ENCODE measurements around the gene SLC38A9. TPM values are rescaled to one million over a fixed set of nuclear protein-coding genes. Genes with fewer than 3 reads are reported as not detected.
A peak's percentile ranks its signal among the peaks of the same experiment; 100 is the strongest.

Gene SLC38A9
- total RNA-seq, 1 donor from 2014 or later: 52.7 TPM

DNA sequence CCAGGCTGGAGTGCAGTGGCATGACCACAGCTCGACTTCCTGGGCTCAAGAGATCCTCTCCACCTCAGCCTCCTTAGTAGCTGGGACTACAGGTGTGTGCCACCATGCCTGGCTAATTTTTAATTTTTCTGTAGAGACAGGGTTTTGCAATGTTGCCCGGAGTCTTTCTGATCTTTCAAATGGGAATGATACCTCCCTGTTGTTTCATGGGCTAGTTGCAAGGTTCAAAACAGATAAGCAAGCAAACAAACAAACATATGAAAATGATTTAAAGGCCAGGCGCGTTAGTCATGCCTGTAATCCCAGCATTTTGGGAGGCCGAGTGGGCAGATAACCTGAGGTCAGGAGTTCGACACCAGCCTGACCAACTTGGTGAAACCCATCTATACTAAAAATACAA, 132.1 kb downstream of the SLC38A9 start:
- H3K36me3 ChIP-seq (ENCODE audit: control insufficient read depth in 3 of 3, insufficient read depth in 3 of 3, low read length in 3 of 3): no peaks in the 10 kb centered on the region
- no peak overlapping the region for H3K27ac ChIP-seq (ENCODE audit: low read depth, low read length)
- H3K4me3 ChIP-seq (ENCODE audit: low read length in 3 of 3): no peak overlapping the region
- H3K27me3 ChIP-seq (ENCODE audit: control insufficient read depth in 3 of 3, insufficient read depth in 3 of 3, low read length in 3 of 3): no peaks in the 10 kb centered on the region
- H3K9me3 ChIP-seq (ENCODE audit: control insufficient read depth in 3 of 3, low read length in 3 of 3): no peaks in the 10 kb centered on the region
- H3K4me1 ChIP-seq (ENCODE audit: control insufficient read depth in 3 of 3, insufficient read depth in 3 of 3, low read length in 3 of 3): peaks cover 16 to 31% (median 19%) of the 10 kb centered on the region in 3 donors
- no peak overlapping the region for H3K9ac ChIP-seq (ENCODE audit: low read depth in 1 of 3, low read length in 3 of 3)

GRCh38 chr5:55578771-55579170, 133.4 kb downstream of the SLC38A9 start:
- no peaks in the 10 kb centered on the region for H3K36me3 ChIP-seq (ENCODE audit: control insufficient read depth in 3 of 3, insufficient read depth in 3 of 3, low read length in 3 of 3)
- peaks cover 16 to 27% (median 19%) of the 10 kb centered on the region in 3 donors for H3K4me1 ChIP-seq (ENCODE audit: control insufficient read depth in 3 of 3, insufficient read depth in 3 of 3, low read length in 3 of 3)
- H3K9me3 ChIP-seq (ENCODE audit: control insufficient read depth in 3 of 3, low read length in 3 of 3): no peaks in the 10 kb centered on the region
- H3K9ac ChIP-seq (ENCODE audit: low read depth in 1 of 3, low read length in 3 of 3): no peak overlapping the region
- H3K27ac ChIP-seq (ENCODE audit: low read depth, low read length): peak overlapping the region; percentile 33
- H3K4me3 ChIP-seq (ENCODE audit: low read length in 3 of 3): no peak overlapping the region
- no peaks in the 10 kb centered on the region for H3K27me3 ChIP-seq (ENCODE audit: control insufficient read depth in 3 of 3, insufficient read depth in 3 of 3, low read length in 3 of 3)

GRCh38 chr5:55577353-55578060, 134.6 kb downstream of the SLC38A9 start:
- H3K27ac ChIP-seq (ENCODE audit: low read depth, low read length): peak overlapping the region; percentile 33
- no peaks in the 10 kb centered on the region for H3K9me3 ChIP-seq (ENCODE audit: control insufficient read depth in 3 of 3, low read length in 3 of 3)
- H3K36me3 ChIP-seq (ENCODE audit: control insufficient read depth in 3 of 3, insufficient read depth in 3 of 3, low read length in 3 of 3): no peaks in the 10 kb centered on the region
- peaks cover 16 to 27% (median 19%) of the 10 kb centered on the region in 3 donors for H3K4me1 ChIP-seq (ENCODE audit: control insufficient read depth in 3 of 3, insufficient read depth in 3 of 3, low read length in 3 of 3)
- peak overlapping the region in 1 of 3 donors; percentile 17 for H3K9ac ChIP-seq (ENCODE audit: low read depth in 1 of 3, low read length in 3 of 3)
- peak overlapping the region; percentile 4 to 26 (median 25) for H3K4me3 ChIP-seq (ENCODE audit: low read length in 3 of 3)
- no peaks in the 10 kb centered on the region for H3K27me3 ChIP-seq (ENCODE audit: control insufficient read depth in 3 of 3, insufficient read depth in 3 of 3, low read length in 3 of 3)

GRCh38 chr5:55576661-55577060, 135.5 kb downstream of the SLC38A9 start:
- no peaks in the 10 kb centered on the region for H3K9me3 ChIP-seq (ENCODE audit: control insufficient read depth in 3 of 3, low read length in 3 of 3)
- H3K36me3 ChIP-seq (ENCODE audit: control insufficient read depth in 3 of 3, insufficient read depth in 3 of 3, low read length in 3 of 3): no peaks in the 10 kb centered on the region
- peaks cover 16 to 27% (median 19%) of the 10 kb centered on the region in 3 donors for H3K4me1 ChIP-seq (ENCODE audit: control insufficient read depth in 3 of 3, insufficient read depth in 3 of 3, low read length in 3 of 3)
- no peaks in the 10 kb centered on the region for H3K27me3 ChIP-seq (ENCODE audit: control insufficient read depth in 3 of 3, insufficient read depth in 3 of 3, low read length in 3 of 3)
- no peak overlapping the region for H3K4me3 ChIP-seq (ENCODE audit: low read length in 3 of 3)
- H3K27ac ChIP-seq (ENCODE audit: low read depth, low read length): peak overlapping the region; percentile 4
- no peak overlapping the region for H3K9ac ChIP-seq (ENCODE audit: low read depth in 1 of 3, low read length in 3 of 3)

Small RNA genes lying within 50 kb of the gene (small RNA-seq; reads per million reads assigned to genes)
- not detected for gene AC016632.1

Other genes starting within 250 kb of the SLC38A9 start
- 101 TPM for gene PLPP1, start 177.4 kb downstream of the SLC38A9 start, total RNA-seq
- gene DDX4, start 25.7 kb upstream of the SLC38A9 start, total RNA-seq: not detected
- gene IL31RA, start 139.0 kb upstream of the SLC38A9 start, total RNA-seq: 1.0 TPM